GM21529 (cell line): ENCODE measurements around the gene CENPU.
"Not testable (repeated sequence)": the region's sequence is repeated elsewhere in the genome, so short reads cannot be mapped to it uniquely, and the experiment has no call there.

ENCODE experiments used
- ATAC-seq: cut with Tn5 transposase; IDR thresholded peaks from one replicate; pipeline ENCODE4 v1.9.1; 2021; ENCODE audit not compliant: unreplicated experiment

The CENPU gene

DNA sequence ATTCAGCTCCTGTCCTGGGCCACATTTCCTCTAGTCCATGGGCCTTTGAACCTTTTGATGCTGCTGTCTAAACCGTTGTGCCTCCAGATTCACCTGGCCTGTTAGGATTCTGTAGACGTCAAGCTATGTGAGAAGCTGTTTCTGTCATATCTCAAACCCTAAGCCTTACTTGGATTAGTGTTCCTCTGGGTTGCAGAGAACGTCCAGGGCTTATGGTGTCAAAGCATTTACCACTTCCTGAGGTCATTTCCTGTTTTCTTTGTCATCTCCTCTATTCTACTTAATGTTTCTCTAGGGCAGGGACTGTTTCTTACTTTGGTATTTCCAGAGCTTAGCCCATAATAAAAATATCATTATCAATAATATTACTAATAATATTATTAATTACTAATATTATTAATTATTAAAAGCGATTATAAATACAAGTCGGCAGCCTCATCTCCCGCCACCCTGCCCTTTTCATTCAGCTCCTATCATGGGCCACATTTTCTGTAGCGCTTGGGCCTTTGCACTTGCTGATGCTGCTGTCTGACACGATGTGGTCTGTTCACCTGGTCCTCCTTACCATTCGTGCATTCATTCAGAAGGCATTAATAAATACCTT is 65.3 kb downstream of the CENPU start:
- no peak for ATAC-seq

DNA sequence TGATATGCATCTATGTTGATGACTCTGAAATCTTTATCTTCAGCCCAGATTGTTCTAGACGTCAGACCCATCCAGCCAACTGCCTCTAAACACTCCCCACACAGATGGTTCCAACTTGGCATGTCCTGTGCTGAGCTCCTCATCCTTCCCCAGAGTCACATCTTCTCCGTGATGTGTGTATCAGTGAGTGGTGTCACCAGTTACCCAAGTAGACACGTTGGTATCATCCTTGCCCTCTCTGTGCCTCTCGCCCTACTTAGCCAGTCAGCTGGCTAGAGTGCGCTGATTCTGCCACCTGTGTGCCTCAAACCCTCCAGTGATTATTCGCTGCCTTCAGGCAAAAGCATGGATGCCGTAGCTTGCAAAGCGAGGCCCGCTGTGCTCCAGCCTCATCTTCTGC is 65.8 kb downstream of the CENPU start:
- no peak for ATAC-seq

DNA sequence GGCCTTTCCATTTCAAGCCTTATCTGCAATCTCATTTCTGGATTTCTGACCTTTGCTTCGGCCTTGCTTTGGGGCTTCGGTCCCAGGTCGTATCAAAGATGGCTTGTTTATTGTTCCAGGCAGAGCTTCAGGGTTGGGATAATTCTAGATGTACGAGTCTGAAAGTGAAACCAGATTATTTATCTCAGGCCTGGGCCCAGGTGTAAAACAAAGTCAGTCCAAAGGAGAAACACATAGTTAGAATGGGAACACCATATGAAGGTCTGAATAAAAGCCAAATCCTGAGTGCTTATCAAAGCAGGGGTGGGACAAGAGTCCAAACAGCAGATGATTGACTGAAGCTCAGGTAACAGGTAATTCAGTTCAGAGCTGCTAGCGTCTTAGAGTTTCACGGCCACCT is 67.2 kb downstream of the CENPU start:
- no peak for ATAC-seq

DNA sequence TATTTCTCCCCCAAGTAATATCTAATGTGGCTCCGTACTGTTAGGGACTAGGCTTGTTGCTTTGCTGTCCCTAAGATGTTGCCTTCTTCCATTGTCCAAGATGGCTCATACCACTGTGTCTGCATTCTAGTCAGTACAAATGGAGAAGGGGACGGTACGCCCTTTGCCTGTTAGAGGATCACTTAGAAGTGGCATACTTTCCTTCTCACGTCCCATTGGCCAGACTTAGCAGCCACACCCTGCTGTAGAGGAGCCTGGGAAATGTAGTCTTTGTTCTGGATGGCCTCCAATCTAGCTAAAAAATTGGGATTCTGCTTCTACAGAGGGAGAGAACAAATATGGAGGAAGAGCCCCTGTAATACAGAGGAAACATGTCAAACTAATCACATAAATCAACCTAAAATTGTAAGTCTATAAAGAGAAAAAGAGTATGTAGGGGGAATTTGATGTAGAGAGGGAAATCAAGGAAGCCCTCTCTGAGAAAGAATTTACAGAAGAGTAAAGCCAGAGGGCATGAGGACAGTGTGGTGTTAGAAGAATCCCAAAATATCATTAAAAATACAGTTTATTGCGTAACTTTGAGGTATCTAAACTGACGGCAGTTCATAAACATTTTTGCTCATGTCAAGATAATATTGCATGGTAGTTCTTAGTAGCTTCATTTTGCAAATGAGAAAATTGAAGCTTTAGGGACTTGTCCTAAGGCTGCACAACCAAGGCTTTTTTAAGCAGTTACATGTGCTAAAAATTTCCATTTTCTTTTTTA is 69.3 kb downstream of the CENPU start:
- no peak for ATAC-seq

DNA sequence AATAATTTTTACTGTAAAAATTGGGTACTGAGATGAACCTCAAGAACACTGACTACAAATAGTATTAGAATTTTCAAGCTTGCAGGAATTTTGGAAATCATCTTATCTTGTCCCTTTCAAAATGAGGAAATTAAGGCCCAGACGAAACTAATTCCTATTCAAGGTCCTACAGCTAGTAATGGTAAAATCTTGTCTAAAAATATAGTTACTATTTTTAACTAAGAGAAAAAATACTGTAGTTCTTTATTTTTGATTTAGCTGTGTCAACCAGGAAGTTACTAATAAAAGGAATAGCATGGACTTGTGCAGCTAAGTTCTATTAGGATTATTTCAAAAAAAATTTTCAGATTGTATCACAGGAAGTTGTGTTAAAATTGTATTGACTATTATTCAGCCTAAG is 71.7 kb downstream of the CENPU start:
- no peak for ATAC-seq

DNA sequence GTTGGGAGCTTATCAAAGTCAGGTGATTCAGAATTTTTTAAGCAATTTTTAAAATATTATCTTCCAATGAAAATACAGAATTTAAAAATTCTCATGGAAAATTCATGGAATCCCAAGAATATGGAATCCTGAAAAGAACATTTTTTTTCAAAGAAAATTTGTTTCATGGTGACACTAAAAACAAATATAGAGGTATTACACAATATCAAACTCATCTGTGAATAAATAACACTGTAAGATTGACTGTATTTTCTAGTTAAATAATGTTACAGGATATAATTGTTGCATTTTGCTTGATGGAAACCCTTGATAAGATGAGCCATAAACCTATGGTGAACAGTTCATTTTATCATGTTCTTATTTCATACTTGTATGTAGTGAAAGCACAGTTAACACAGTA is 72.9 kb downstream of the CENPU start:
- ATAC-seq, result no peak

DNA sequence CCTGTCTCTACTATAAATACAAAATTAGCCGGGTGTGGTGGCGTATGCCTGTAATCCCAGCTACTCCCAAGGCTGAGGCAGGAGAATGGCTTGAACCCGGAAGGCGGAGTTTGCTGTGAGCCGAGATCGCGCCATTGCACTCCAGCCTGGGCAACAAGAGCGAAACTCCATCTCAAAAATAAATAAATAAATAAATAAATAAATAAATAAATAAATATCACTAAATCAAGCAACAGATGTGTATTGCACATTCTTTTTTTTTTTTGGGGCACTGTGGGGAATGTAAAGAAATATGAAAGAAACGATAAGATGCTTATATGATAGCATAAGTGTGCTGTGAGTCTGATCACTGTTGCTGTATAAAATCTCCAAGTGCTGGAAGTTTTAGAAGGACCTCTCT is 76.1 kb downstream of the CENPU start:
- not testable (repeated sequence) for ATAC-seq

DNA sequence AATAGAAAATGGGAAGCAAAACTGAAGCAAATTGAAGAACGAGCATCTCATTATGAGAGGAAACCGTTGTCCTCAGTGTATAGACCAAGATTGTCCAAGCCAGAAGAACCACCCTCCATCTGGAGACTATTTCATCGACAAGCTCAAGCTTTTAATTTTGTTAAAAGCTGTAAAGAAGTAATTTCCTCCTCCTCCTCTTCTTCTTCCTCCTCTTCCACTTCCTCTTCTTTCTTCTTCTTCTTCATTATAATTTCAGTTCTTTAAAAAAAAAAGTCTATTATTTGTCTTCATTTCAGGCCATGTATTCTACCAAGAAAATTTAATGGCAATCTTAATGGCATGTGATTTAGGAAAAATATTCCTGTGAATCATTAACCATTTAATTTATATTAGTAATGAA is 76.8 kb downstream of the CENPU start:
- no peak for ATAC-seq

DNA sequence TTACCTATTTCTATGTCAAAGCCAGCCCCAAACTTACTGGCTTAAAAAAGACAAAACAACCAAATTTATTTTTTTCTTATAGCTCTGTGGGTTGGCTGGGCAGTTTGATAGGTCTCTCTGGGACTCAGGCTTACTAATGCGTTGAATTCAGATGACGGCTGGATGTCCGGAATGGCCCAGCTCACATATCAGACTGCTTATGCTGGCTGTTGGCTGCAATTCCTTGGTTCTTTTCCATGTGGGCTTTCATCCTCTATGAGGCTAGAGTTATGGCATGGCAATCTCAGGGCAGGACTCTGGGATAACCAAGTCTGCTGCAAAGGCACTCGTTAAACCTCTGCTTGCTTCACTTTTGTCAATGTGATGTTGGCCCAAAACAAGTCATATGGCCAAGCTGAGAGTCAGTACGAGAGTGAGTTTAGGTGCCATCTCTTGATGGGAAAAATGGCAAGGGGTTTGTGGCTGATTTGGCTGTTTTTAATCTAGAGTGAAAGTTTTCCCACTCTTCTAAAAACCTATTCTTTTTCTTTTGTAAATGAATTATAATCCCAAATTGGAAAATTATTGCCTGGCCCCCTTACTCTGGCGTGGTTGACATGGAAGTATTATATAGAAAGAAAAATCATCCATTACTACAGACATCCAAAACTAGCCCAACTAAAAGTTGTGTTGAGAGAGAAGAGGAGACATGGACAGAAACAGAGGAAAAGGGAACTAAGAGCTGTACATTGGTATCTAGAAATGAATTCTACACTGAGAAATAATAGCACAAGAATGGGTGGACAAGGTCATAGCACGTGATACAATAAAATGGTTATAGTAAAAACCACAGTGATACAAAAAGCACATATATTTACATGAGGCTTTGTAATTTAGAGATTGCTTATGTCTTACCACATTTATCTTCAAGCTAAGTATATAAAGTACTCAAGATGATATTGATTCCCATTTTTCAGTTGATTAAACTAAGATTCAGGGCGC is 77.7 kb downstream of the CENPU start:
- no peak for ATAC-seq

DNA sequence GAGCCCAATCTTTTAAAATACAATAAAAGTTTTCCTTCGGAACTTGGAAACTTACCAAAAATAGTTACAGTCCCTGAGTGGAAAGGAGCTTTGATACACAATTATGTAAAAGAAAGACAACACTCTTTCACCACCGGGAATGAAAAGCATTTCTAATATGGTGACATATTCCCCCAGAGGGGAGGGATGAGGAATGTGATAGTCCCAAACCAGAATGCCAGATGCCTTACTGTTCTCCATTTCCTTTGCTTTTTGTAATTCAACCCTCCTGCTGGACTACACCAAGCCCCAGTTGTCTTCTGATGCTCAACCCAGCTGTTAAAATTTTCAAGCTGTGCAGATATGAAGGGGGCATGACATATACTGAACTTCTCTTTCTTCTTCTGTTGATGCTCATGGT is 80.2 kb downstream of the CENPU start:
- no peak for ATAC-seq

DNA sequence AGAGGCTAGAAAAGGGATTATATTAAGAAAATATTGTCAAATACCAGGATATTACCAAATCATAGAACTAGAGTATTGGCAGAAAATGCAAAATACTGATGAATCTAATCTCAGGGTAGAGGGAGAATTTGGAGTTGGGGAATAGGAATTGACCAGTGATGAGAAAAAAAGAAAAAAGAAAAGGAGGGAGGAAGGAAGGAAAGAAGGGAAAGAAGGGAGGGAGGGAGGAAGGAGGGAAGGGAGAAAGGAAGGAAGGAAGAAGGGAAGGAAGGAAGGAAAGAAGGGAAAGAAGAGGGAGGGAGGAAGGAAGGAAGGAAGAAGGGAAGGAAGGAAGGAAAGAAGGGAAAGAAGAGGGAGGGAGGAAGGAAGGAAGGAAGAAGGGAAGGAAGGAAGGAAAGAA is 81.2 kb downstream of the CENPU start:
- not testable (repeated sequence) for ATAC-seq

DNA sequence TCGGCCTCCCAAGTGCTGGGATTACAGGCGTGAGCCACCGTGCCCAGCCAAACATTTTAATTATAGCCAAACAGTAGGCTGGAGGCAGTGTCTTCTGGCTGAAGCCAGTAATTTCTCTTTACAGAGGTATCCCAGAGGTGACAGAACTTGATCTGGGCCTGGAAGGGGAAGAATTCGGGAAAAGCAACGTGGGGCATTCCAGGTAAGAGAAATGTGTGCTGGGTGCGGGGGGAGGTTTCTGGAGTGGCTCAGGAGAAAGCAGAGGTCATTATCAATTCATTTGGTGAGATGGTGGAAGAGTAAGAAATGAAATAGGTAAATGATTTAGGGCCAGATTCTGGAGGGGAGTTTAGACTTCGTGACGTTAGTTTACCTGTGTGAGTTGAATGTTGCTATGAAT is 82.0 kb downstream of the CENPU start:
- ATAC-seq, result no peak

DNA sequence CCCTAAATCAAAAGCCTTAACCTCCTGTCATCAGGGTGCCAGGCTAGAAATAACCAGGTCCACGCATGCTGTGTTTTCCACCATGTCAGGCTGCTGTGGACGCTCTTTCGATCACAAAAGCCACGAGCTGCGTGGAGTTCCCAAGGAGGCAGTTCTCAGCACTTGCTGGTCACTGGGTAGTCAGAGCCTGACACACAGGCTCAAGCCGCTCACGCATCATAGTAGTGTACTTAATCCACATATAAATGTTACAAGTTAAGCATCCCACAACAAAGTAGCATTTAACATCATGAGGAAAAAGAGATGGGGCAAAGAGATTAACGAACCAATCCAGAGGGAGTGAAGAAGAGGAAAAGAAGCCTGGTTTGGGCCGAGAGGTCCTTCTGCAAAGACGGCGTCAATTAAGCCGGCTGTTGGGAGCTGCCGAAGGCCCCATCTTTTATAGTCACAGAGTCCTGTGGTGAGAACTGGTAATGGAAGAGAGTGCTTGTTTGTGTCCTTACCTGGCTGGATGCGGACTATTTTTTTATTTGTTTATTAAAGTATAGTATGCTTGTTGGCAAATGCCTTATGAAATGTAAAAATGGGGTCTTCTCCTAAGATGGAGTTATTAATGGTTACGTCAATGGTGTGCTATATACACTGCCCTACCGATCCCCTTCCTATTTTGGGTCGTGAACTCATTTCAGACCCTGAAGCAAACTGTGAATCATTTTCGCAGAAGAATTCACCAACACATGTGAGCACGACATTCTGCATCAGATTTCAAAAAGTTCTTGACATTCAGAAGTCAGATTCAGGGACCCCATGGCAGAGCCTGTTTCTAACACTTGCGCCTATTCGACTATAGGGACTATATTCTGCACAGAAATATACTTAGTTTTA is 83.7 kb downstream of the CENPU start:
- peak; percentile 11 for ATAC-seq

DNA sequence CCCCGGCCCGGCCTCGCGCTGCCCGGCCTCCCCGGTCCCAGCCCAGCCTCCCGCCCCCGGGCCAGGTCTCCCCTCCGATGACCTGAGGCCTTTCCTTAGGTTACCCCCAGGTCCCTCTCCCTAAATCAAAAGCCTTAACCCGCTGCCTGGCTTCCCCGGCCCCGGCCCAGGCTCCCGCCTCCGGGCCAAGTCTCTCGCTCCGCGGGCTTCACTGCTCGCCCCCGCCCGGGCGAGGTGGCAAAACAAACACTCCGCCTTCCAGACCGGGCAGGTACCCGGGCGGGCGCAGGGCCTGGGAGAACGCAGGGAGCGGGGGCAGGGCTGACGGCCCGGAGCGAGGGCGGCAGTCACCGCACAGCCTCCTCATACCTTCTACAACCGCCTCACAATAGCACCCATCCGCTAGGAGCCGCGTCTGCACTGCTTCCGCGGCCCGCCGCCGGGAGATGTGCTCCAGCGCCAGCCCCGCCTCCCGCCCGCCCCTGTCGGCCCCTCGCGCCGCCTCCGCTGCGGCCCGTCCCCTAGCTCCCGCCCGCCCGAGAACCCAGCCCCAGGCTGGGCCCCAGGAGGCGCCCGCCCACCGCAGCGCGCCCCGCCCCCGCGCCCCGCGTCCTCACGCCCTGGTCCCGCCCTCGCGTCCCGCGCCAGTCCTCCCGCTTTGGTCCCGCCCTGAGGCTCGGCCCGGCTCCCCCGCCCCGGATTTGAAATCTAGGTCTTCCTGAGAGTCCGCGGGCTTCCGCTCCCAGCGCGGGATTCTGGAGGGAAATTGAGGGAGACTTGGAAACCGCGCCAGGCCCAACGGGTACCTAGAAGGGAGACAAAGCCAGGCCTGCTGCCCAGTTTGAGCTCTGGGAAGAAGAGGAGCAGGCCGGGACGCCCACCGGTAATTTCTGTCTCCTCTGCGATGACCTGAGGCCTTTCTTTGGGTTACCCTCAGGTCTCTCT is 84.6 kb downstream of the CENPU start, which contains the start of the genes CASP3 and PRIMPOL:
Gene CASP3, minus strand, starts transcription at position 422 of the 945 bp plus-strand sequence. CDS start 10,994 bp downstream, outside the sequence.
Gene PRIMPOL, plus strand, starts transcription at position 713 of the 945 bp plus-strand sequence. CDS start 7,403 bp downstream, outside the sequence.
- peak; percentile 81 for ATAC-seq

DNA sequence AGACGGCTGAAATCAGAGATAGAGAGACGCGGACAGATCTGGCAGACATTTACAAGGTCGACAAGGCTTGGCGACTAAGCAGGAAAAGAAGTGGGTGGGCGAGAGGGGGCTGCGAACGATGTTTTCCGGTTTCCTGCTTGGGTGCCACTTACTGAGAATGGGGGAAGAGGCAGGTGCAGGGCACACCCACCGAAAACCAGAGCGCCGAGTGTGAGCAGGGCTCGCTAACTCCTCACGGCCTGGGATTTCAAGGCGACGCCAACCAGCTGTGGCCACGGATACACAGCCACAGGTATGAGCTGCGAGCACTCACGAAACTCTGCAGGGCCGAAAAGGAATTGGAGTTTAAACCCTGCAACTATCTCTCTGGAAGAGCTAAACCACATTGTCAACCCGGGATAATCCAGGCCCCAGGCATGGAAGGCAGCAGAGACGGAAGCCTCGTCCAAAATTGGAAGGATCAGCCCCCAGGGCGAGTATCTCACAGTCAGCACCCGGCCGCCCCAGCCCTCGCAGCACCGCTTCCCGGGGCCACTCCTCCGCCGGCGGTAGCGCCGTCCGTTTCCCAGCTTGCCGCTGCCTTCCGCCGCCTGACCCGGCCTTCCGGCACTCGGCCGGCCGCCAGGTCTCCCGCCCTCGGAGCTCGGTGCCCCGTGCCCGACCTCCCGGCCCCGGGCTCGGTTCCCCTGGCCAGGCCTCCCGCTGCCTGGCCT is 85.4 kb downstream of the CENPU start:
- peak; percentile 28 for ATAC-seq

DNA sequence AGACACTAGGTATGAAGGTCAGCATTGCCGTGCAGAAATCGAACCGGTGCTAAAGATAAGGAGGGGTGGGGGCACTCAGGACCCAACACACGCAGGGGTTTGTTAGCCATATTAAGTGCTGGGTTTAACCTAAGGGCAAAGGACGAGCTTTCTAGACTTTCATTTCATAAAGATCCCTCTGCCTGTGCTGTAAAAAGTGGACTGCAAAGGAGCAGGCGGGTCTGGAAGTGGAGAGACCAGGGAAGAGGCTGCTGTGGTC is 85.9 kb downstream of the CENPU start:
- ATAC-seq, result no peak

DNA sequence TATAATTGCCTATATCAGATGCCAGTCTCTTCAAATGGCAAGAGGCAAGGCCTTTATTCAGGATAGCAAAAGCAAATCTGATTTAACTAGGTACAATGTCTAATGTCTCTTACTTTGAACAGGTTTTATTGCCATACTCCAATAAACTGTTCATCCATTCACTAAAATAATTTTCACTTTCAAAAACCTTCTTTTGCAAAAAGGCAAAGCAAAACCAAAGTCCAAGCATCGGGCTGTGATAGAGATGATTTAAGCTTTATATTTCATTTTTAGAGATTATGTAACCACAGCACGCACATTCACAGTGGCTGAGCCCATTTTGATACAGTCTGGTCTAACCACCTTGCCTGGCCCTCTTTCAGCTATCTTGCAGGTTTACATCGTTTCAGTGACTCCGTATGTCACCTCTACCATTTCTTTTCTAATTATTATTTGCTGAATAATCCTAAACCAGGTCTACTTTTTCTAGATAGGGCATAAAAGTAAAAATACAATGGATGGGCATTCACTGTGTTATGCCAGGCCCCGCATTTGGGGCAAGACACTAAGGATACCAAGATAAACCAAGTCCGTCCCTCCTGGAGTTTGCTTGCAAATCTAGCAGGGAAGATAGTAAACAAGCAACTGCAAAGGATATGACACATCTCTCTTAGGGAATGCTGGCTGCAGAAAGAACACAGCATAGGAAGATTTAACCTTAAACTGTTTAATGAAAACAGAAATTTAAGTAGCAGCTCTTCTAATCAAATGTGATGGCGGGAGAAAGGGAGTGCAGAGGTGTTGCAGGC is 86.4 kb downstream of the CENPU start:
- ATAC-seq, result no peak
